ENCODE results near the gene MKI67. TPM values are rescaled to one million over a fixed set of nuclear protein-coding genes. Genes with fewer than 3 reads are reported as not detected.

MKI67 gene
- total and polyA plus RNA-seq, 4 donors: 0.03 to 4.2 (median 0.85) TPM

DNA sequence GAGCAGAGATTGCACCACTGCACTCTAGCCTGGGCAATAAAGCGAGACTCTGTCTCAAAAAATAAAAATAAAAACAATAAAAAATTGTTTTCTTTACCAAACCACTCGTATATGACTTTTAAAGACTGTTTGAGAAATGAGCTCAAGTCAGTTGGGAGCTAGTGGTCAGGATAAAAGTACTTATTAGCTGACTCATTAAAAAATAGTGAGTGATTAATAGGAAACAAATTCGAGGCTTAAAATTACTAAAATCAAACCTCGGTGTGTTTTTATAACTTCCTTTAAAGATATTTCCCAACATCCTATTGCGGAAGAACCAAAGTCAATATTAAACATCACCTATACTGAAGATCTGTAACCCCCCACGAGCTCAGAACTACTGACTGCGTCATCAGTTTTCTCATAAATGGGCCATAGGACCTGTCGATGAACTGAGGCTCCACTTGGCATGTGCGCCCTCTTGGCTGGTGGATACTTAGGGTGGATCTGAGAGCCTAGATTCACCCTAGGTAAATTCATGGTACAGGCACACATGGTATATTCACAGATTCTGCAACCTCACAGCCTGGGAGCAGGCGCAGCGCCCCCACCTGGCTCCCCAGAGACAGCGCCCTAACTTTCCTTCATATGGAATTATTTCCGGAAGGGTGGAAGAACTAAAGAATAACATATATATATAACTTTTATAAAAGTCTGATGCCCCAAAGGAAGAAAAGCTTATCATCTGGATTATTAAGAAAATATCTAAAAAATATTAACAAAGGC lies 9.2 kb downstream of the MKI67 start:
- ATAC-seq (ENCODE audit: low FRiP score): no peak
- intact Hi-C loops (cut with DNase I): no loop called here
- 81 to 89% methylated on average over 13 of the region's 13 CpGs for WGBS, 2 donors

DNA sequence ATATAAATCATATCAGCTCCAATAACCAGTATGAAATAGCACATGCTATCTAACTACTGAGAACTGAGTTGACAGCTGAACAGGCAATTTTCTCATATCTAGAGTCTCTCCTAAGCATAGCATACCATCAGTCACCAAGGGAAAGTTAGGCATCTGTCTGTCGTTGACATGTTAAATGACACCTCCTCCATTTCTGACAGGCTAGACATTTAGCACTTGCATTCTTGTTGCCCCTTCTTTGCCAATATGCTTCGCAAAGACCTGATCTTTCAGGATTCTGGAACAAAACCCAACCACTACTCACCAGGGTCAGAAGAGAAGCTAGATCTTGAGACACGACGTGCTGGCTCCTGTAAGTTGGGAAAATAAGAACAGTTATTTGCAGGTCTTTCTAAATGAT lies 10.0 kb downstream of the MKI67 start:
- intact Hi-C loops (cut with DNase I): no loop called here
- Histone ChIP-seq H3K4me1 (ENCODE audit: control insufficient read depth in 1 of 2, insufficient read depth in 2 of 2, low read length in 2 of 2) (no peaks in the 10 kb centered on the region), H3K27ac (ENCODE audit: low read depth in 1 of 2, low read length in 2 of 2) (no peak overlapping the region), H3K4me3 (ENCODE audit: low read length in 2 of 2) (no peak overlapping the region), H3K27me3 (ENCODE audit: control insufficient read depth in 1 of 2, insufficient read depth in 2 of 2, low read length in 1 of 2) (no peaks in the 10 kb centered on the region), H3K9me3 (ENCODE audit: control insufficient read depth, low read length) (peaks cover 1% of the 10 kb centered on the region), H3K36me3 (ENCODE audit: control insufficient read depth in 1 of 2, insufficient read depth in 2 of 2, low read length in 1 of 2) (no peaks in the 10 kb centered on the region)
- WGBS, 2 donors: 97 to 98% methylated on average over 4 of the region's 4 CpGs
- no peak for ATAC-seq (ENCODE audit: low FRiP score)
- DNase-seq: no peak

More for the DNA sequence above, 9.2 kb downstream of the MKI67 start:
- no peaks in the 10 kb centered on the region for H3K36me3 ChIP-seq (ENCODE audit: control insufficient read depth in 1 of 2, insufficient read depth in 2 of 2, low read length in 1 of 2)
- no peak overlapping the region for H3K4me3 ChIP-seq (ENCODE audit: low read length in 2 of 2)
- no peak overlapping the region for H3K27ac ChIP-seq (ENCODE audit: low read depth in 1 of 2, low read length in 2 of 2)
- H3K27me3 ChIP-seq (ENCODE audit: control insufficient read depth in 1 of 2, insufficient read depth in 2 of 2, low read length in 1 of 2): no peaks in the 10 kb centered on the region
- peaks cover 1% of the 10 kb centered on the region for H3K9me3 ChIP-seq (ENCODE audit: control insufficient read depth, low read length)
- H3K4me1 ChIP-seq (ENCODE audit: control insufficient read depth in 1 of 2, insufficient read depth in 2 of 2, low read length in 2 of 2): no peaks in the 10 kb centered on the region
- DNase-seq: no peak

DNA sequence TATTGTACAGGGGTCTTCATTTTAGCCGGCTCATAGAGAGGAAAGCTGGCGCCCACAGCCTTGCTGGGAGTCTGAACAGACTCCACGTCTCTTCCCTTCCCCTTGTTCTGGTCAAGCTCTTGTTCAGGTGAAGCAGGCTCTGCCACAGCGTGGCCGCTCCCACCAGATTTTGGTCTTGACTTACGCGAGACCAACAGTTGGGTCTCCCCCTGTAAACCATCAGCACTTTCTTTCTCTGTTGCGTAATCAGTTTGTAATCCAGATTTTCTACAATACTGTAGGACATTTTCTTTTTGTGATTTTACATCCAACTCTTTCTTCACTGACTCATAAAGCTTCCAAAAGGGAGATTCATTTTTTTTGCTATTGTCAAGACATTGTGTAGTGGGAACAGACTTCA lies 10.9 kb downstream of the MKI67 start:
- no peaks in the 10 kb centered on the region for H3K27me3 ChIP-seq (ENCODE audit: control insufficient read depth in 1 of 2, insufficient read depth in 2 of 2, low read length in 1 of 2)
- DNase-seq: no peak
- H3K9me3 ChIP-seq (ENCODE audit: control insufficient read depth, low read length): peaks cover 1% of the 10 kb centered on the region
- H3K36me3 ChIP-seq (ENCODE audit: control insufficient read depth in 1 of 2, insufficient read depth in 2 of 2, low read length in 1 of 2): no peaks in the 10 kb centered on the region
- intact Hi-C loops (cut with DNase I): no loop called here
- ATAC-seq (ENCODE audit: low FRiP score): no peak
- no peak overlapping the region for H3K4me3 ChIP-seq (ENCODE audit: low read length in 2 of 2)
- H3K4me1 ChIP-seq (ENCODE audit: control insufficient read depth in 1 of 2, insufficient read depth in 2 of 2, low read length in 2 of 2): no peaks in the 10 kb centered on the region
- no peak overlapping the region for H3K27ac ChIP-seq (ENCODE audit: low read depth in 1 of 2, low read length in 2 of 2)
- 96 to 97% methylated on average over 8 of the region's 8 CpGs for WGBS, 2 donors

DNA sequence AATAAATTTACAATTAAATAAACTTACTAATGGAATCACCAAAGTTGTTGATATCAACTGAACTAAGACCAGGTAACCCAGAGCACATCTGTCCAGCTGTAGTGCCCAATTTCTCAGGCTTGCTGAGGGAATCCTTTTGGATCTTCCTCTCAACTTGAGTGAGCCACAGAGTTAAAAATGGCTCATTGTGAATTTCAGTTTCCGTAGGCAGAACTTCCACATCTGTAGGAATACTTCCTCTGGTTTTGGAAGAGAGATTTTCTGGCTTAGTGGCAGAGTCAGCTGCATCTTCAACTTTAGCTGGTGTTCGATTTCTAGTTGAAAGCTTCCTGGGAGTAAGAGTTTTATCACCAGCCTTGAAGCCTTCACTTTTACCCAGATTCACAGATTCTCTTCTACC lies 11.3 kb downstream of the MKI67 start:
- Histone ChIP-seq H3K4me1 (ENCODE audit: control insufficient read depth in 1 of 2, insufficient read depth in 2 of 2, low read length in 2 of 2) (no peaks in the 10 kb centered on the region), H3K27me3 (ENCODE audit: control insufficient read depth in 1 of 2, insufficient read depth in 2 of 2, low read length in 1 of 2) (no peaks in the 10 kb centered on the region), H3K27ac (ENCODE audit: low read depth in 1 of 2, low read length in 2 of 2) (no peak overlapping the region), H3K36me3 (ENCODE audit: control insufficient read depth in 1 of 2, insufficient read depth in 2 of 2, low read length in 1 of 2) (no peaks in the 10 kb centered on the region), H3K9me3 (ENCODE audit: control insufficient read depth, low read length) (peaks cover 1% of the 10 kb centered on the region), H3K4me3 (ENCODE audit: low read length in 2 of 2) (no peak overlapping the region)
- intact Hi-C loops (cut with DNase I): no loop called here
- no peak for DNase-seq
- ATAC-seq (ENCODE audit: low FRiP score): no peak
- 93 to 94% methylated on average over 2 of the region's 2 CpGs for WGBS, 2 donors

DNA sequence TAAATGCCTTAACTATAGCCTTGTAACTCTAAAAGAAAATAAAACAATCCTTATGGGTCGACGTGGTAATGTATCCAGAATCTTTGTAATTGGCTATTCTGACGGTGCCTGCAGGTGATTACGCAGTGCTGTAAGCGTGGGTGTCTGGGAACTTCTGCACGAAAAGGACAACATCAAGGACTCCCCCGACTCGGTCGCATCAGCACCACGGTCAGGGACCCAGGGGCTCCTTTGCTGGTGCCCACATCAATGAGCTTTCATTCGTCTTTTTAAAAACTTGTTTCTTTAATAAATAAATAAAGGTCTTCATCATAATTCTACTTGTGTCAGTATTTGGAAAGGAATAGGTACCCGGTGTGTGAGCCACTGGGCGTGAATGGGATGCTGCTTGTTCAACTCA lies 13.2 kb downstream of the MKI67 start:
- no peak overlapping the region for H3K27ac ChIP-seq (ENCODE audit: low read depth in 1 of 2, low read length in 2 of 2)
- no peaks in the 10 kb centered on the region for H3K27me3 ChIP-seq (ENCODE audit: control insufficient read depth in 1 of 2, insufficient read depth in 2 of 2, low read length in 1 of 2)
- ATAC-seq (ENCODE audit: low FRiP score) (no peak), DNase-seq (no peak)
- no peaks in the 10 kb centered on the region for H3K4me1 ChIP-seq (ENCODE audit: control insufficient read depth in 1 of 2, insufficient read depth in 2 of 2, low read length in 2 of 2)
- WGBS, 2 donors: 92% methylated on average over 13 of the region's 13 CpGs
- H3K4me3 ChIP-seq (ENCODE audit: low read length in 2 of 2): no peak overlapping the region
- intact Hi-C loops (cut with DNase I): no loop called here
- H3K36me3 ChIP-seq (ENCODE audit: control insufficient read depth in 1 of 2, insufficient read depth in 2 of 2, low read length in 1 of 2): no peaks in the 10 kb centered on the region
- H3K9me3 ChIP-seq (ENCODE audit: control insufficient read depth, low read length): peaks cover 1% of the 10 kb centered on the region

DNA sequence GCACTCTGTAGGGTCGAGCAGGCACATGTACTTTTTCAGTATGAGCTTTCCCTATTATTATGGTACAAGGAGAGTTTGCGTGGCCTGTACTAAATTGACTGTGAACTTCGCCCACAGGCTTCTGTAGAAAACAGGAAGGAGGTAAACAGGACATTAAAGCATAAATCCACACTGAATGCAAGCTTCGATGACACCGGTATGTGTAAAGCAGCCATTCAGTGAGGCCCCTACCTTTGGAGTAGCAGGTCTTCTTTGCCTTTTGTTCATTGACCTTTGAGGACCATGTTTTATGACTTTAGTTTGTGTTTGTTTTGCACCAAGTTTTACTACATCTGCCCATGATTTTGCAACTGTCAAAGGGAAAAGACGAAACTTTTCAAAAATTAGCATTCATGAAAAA lies 14.5 kb downstream of the MKI67 start:
- Histone ChIP-seq H3K9me3 (ENCODE audit: control insufficient read depth, low read length) (peaks cover 1% of the 10 kb centered on the region), H3K36me3 (ENCODE audit: control insufficient read depth in 1 of 2, insufficient read depth in 2 of 2, low read length in 1 of 2) (no peaks in the 10 kb centered on the region), H3K4me3 (ENCODE audit: low read length in 2 of 2) (no peak overlapping the region), H3K27me3 (ENCODE audit: control insufficient read depth in 1 of 2, insufficient read depth in 2 of 2, low read length in 1 of 2) (no peaks in the 10 kb centered on the region), H3K27ac (ENCODE audit: low read depth in 1 of 2, low read length in 2 of 2) (no peak overlapping the region), H3K4me1 (ENCODE audit: control insufficient read depth in 1 of 2, insufficient read depth in 2 of 2, low read length in 2 of 2) (no peaks in the 10 kb centered on the region)
- WGBS, 2 donors: 95 to 96% methylated on average over 6 of the region's 6 CpGs
- DNase-seq (no peak), ATAC-seq (ENCODE audit: low FRiP score) (no peak)
- intact Hi-C loops (cut with DNase I): no loop called here

DNA sequence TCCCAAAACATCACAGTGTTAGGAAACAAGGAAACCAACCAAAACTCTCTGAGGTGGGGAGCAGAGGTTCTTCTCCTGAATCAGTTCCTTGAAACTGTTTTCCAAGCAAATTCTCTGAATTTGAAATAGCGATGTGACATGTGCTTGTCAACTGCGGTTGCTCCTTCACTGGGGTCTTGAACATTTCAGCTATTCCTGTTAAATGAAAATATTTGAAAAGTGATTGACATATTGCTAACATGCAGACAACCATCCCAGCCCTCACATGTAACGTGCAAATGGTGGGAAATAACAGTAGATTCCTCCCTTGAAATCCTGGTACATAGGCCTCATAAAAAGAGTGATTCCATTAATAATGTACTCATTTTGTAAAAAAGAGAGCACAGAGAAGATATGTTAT lies 15.9 kb downstream of the MKI67 start:
- H3K36me3 ChIP-seq (ENCODE audit: control insufficient read depth in 1 of 2, insufficient read depth in 2 of 2, low read length in 1 of 2): no peaks in the 10 kb centered on the region
- ATAC-seq (ENCODE audit: low FRiP score) (no peak), DNase-seq (no peak)
- peaks cover 1% of the 10 kb centered on the region for H3K9me3 ChIP-seq (ENCODE audit: control insufficient read depth, low read length)
- no peaks in the 10 kb centered on the region for H3K27me3 ChIP-seq (ENCODE audit: control insufficient read depth in 1 of 2, insufficient read depth in 2 of 2, low read length in 1 of 2)
- no peak overlapping the region for H3K4me3 ChIP-seq (ENCODE audit: low read length in 2 of 2)
- intact Hi-C loops (cut with DNase I): no loop called here
- no peak overlapping the region for H3K27ac ChIP-seq (ENCODE audit: low read depth in 1 of 2, low read length in 2 of 2)
- 98 to 99% methylated on average over 3 of the region's 3 CpGs for WGBS, 2 donors
- H3K4me1 ChIP-seq (ENCODE audit: control insufficient read depth in 1 of 2, insufficient read depth in 2 of 2, low read length in 2 of 2): no peaks in the 10 kb centered on the region

DNA sequence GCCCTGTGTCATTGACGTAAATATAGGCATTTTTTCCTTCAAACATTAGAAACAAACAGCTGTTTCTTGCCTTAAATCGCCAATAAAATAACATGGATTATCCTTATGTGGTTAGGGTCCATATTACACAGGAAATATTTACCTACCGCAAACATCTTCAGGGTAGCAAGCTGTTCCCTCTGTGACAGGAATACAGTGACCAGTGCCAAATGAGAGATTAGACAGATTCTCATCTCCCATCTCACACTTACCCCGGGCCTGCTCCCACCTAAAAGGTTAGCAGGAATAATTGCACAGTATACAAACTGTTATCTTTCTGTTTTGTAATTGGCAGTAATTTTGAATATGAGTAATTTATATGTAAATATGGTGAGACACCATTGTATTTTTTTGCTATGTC lies 16.5 kb downstream of the MKI67 start:
- Histone ChIP-seq H3K9me3 (ENCODE audit: control insufficient read depth, low read length) (peaks cover 1% of the 10 kb centered on the region), H3K36me3 (ENCODE audit: control insufficient read depth in 1 of 2, insufficient read depth in 2 of 2, low read length in 1 of 2) (no peaks in the 10 kb centered on the region), H3K27ac (ENCODE audit: low read depth in 1 of 2, low read length in 2 of 2) (no peak overlapping the region), H3K27me3 (ENCODE audit: control insufficient read depth in 1 of 2, insufficient read depth in 2 of 2, low read length in 1 of 2) (no peaks in the 10 kb centered on the region), H3K4me1 (ENCODE audit: control insufficient read depth in 1 of 2, insufficient read depth in 2 of 2, low read length in 2 of 2) (no peaks in the 10 kb centered on the region), H3K4me3 (ENCODE audit: low read length in 2 of 2) (no peak overlapping the region)
- DNase-seq (no peak), ATAC-seq (ENCODE audit: low FRiP score) (no peak)
- WGBS, 2 donors: 97 to 98% methylated on average over 4 of the region's 4 CpGs
- intact Hi-C loops (cut with DNase I): no loop called here

DNA sequence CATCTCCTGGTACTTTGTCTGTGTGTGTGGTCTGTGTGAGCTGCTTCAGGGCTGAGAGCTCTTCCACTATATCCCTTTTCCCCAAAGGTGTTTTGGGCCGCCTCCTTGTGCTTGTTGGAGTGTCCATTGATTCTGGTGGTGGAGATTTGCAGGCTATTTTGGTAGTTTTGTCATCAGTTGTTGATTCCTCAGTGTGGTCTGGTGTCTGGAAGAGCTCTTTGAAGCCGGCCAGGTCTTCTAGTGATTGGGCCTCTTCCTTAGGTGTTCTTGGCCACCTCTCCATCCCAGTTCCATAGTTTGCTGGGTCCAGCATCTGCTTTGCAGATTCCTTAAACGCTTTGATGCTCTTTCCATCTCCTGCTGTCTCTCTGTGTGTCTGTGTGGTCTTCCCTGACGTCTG lies 20.8 kb downstream of the MKI67 start:
- Histone ChIP-seq H3K36me3 (ENCODE audit: control insufficient read depth in 1 of 2, insufficient read depth in 2 of 2, low read length in 1 of 2) (no peaks in the 10 kb centered on the region), H3K4me1 (ENCODE audit: control insufficient read depth in 1 of 2, insufficient read depth in 2 of 2, low read length in 2 of 2) (no peaks in the 10 kb centered on the region), H3K27ac (ENCODE audit: low read depth in 1 of 2, low read length in 2 of 2) (no peak overlapping the region), H3K9me3 (ENCODE audit: control insufficient read depth, low read length) (no peaks in the 10 kb centered on the region), H3K4me3 (ENCODE audit: low read length in 2 of 2) (no peak overlapping the region), H3K27me3 (ENCODE audit: control insufficient read depth in 1 of 2, insufficient read depth in 2 of 2, low read length in 1 of 2) (no peaks in the 10 kb centered on the region)
- 95 to 96% methylated on average over 4 of the region's 4 CpGs for WGBS, 2 donors
- ATAC-seq (ENCODE audit: low FRiP score) (no peak), DNase-seq (no peak)
- intact Hi-C loops (cut with DNase I): no loop called here
